Skeletal muscle tissue (tissue), 4 donors: ENCODE measurements around the gene RALA. TPM values are rescaled to one million over a fixed set of nuclear protein-coding genes. Genes with fewer than 3 reads are reported as not detected.

Experiments used
- H3K27ac ChIP-seq: one replicate; pipeline ENCODE4 v1.7.0; 2013; ENCODE audit warnings: mild to moderate bottlenecking, low read depth, low read length, inconsistent platforms
- H3K27me3 ChIP-seq, 3 donors: one replicate each; pipeline ENCODE4 v1.7.0; 2013; ENCODE audit warnings: low read length in 3 of 3; ENCODE audit not compliant: control insufficient read depth in 3 of 3, insufficient read depth in 3 of 3
- H3K36me3 ChIP-seq, 3 donors: one replicate each; pipeline ENCODE4 v1.7.0; 2013; ENCODE audit warnings: low read length in 3 of 3; ENCODE audit not compliant: control insufficient read depth in 3 of 3, insufficient read depth in 3 of 3
- H3K4me1 ChIP-seq, 3 donors: one replicate each; pipeline ENCODE4 v1.7.0; 2013; ENCODE audit warnings: low read length in 3 of 3, mild to moderate bottlenecking in 3 of 3; ENCODE audit not compliant: control insufficient read depth in 3 of 3, insufficient read depth in 3 of 3
- H3K4me3 ChIP-seq, 3 donors: one replicate each; pipeline ENCODE4 v1.7.0; 2013; ENCODE audit warnings: low read length in 3 of 3
- H3K9ac ChIP-seq, 3 donors: one replicate each; pipeline ENCODE4 v1.7.0; 2013; ENCODE audit warnings: low read length in 3 of 3, mild to moderate bottlenecking in 3 of 3, moderate library complexity in 2 of 3, low read depth in 1 of 3
- H3K9me3 ChIP-seq, 3 donors: one replicate each; pipeline ENCODE4 v1.7.0; 2013; ENCODE audit warnings: low read length in 3 of 3; ENCODE audit not compliant: control insufficient read depth in 3 of 3
- total RNA-seq: library from RNA; depleted of rRNA; stranded (reverse); fragments of >200 nt; gene quantifications from one replicate; pipeline ENCODE4 v1.2.3, GENCODE V29; 2014
- donor health status: Osteomylitis.

The RALA gene
- total RNA-seq, 1 donor from 2014 or later: 11.5 TPM

GRCh38 chr7:39592586-39592985 lies 30.8 kb upstream of the RALA start:
- no peaks in the 10 kb centered on the region for H3K36me3 ChIP-seq
- H3K9ac ChIP-seq: no peak overlapping the region
- no peaks in the 10 kb centered on the region for H3K27me3 ChIP-seq
- H3K9me3 ChIP-seq: no peaks in the 10 kb centered on the region
- no peak overlapping the region for H3K27ac ChIP-seq
- H3K4me3 ChIP-seq: no peak overlapping the region
- peaks cover 0 to 5% (median 3%) of the 10 kb centered on the region in 3 donors for H3K4me1 ChIP-seq

- Histone ChIP-seq H3K27ac (no peak overlapping the region), H3K9ac (no peak overlapping the region), H3K36me3 (no peaks in the 10 kb centered on the region), H3K4me3 (no peak overlapping the region), H3K27me3 (no peaks in the 10 kb centered on the region), H3K9me3 (no peaks in the 10 kb centered on the region), H3K4me1 (peaks cover 0 to 3% (median 0%) of the 10 kb centered on the region in 3 donors)
These were observed 28.3 kb upstream of the RALA start for GRCh38 chr7:39594988-39595620.

DNA sequence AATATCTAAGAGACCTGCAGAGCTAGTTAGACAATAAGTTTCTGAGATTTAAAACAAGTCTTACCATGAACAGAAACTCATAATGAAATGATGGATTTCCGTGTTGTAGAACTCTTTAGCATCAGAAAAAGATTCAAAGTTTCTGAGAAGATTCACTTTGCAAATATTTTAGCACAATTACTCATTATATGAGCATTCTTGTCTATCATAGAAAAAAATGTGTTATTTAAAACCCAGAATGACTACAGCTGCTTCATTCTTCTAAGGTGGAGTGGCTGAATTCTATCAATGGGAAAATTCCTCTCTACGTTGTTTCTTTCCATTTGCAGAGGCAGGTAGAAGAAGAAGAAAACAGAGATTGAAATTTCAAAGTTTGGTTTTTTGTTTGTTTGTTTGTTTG lies 21.0 kb upstream of the RALA start:
- Histone ChIP-seq H3K9me3 (no peaks in the 10 kb centered on the region), H3K27ac (no peak overlapping the region), H3K36me3 (no peaks in the 10 kb centered on the region), H3K9ac (no peak overlapping the region), H3K4me3 (no peak overlapping the region), H3K4me1 (no peaks in the 10 kb centered on the region), H3K27me3 (no peaks in the 10 kb centered on the region)

DNA sequence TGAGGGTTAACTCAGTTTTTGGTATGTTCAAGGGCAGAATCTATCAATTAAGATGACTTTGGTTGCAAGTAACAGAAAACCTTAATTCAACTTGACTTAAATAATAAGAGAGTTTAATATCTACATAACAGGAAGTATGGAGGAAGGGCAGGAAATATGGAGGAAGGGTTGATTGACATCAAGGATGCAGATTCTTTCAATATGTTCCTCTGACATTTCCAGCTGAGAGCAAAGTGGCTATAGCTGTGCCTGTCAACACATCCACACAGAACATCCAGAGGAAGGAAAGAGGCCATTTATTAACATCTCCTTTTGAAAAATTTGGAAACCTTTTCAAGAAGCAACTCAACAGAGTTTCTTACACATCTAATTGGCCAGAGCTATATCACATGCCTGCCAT lies 19.4 kb upstream of the RALA start:
- Histone ChIP-seq H3K36me3 (no peaks in the 10 kb centered on the region), H3K9ac (no peak overlapping the region), H3K27ac (no peak overlapping the region), H3K4me3 (no peak overlapping the region), H3K4me1 (no peaks in the 10 kb centered on the region), H3K27me3 (peaks cover 0 to under 1% (median 0%) of the 10 kb centered on the region in 3 donors), H3K9me3 (no peaks in the 10 kb centered on the region)

GRCh38 chr7:39605087-39605486 lies 18.3 kb upstream of the RALA start:
- H3K9me3 ChIP-seq: no peaks in the 10 kb centered on the region
- no peak overlapping the region for H3K9ac ChIP-seq
- H3K27ac ChIP-seq: no peak overlapping the region
- no peaks in the 10 kb centered on the region for H3K36me3 ChIP-seq
- H3K27me3 ChIP-seq: peaks cover 0 to 7% (median 0%) of the 10 kb centered on the region in 3 donors
- H3K4me1 ChIP-seq: peaks cover 0 to 4% (median 3%) of the 10 kb centered on the region in 3 donors
- no peak overlapping the region for H3K4me3 ChIP-seq

DNA sequence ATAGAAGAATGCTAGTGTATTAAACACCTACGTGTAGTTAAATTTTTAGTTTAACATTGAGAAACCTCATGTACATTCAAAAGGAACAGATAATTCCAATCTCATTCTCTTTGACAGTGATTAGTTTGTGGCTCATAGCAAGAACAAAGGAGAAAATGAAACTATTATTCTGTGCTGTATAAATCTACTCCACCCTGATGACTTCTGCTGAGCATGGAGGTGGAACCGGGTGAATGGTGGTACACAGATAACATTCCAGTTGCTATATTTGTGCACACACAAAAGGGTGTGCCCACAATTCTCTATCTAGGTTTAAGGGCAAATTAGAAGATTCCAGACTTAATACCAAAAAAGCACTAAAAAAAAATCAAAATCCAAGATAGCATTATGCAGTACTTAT lies 17.0 kb upstream of the RALA start:
- no peak overlapping the region for H3K9ac ChIP-seq
- no peak overlapping the region for H3K27ac ChIP-seq
- peaks cover 0 to 4% (median 3%) of the 10 kb centered on the region in 3 donors for H3K4me1 ChIP-seq
- no peak overlapping the region for H3K4me3 ChIP-seq
- no peaks in the 10 kb centered on the region for H3K36me3 ChIP-seq
- peaks cover 0 to 7% (median 3%) of the 10 kb centered on the region in 3 donors for H3K27me3 ChIP-seq
- H3K9me3 ChIP-seq: no peaks in the 10 kb centered on the region

GRCh38 chr7:39606941-39607340 lies 16.4 kb upstream of the RALA start:
- Histone ChIP-seq H3K4me3 (no peak overlapping the region), H3K9ac (no peak overlapping the region), H3K9me3 (no peaks in the 10 kb centered on the region), H3K36me3 (no peaks in the 10 kb centered on the region), H3K27me3 (peaks cover 0 to 7% (median 3%) of the 10 kb centered on the region in 3 donors), H3K4me1 (peaks cover 0 to 4% (median 3%) of the 10 kb centered on the region in 3 donors), H3K27ac (no peak overlapping the region)

- H3K4me3 ChIP-seq: no peak overlapping the region
- peaks cover 0 to 9% (median 5%) of the 10 kb centered on the region in 3 donors for H3K27me3 ChIP-seq
- H3K4me1 ChIP-seq: peaks cover 0 to 4% (median 3%) of the 10 kb centered on the region in 3 donors
- H3K9ac ChIP-seq: no peak overlapping the region
- no peaks in the 10 kb centered on the region for H3K9me3 ChIP-seq
- H3K27ac ChIP-seq: no peak overlapping the region
- no peaks in the 10 kb centered on the region for H3K36me3 ChIP-seq
These were observed 15.5 kb upstream of the RALA start for GRCh38 chr7:39607865-39608264.

GRCh38 chr7:39608278-39608677 lies 15.1 kb upstream of the RALA start:
- Histone ChIP-seq H3K27ac (no peak overlapping the region), H3K4me1 (peaks cover 0 to 4% (median 3%) of the 10 kb centered on the region in 3 donors), H3K9ac (no peak overlapping the region), H3K4me3 (no peak overlapping the region), H3K9me3 (no peaks in the 10 kb centered on the region), H3K36me3 (no peaks in the 10 kb centered on the region), H3K27me3 (peaks cover 0 to 9% (median 5%) of the 10 kb centered on the region in 3 donors)

DNA sequence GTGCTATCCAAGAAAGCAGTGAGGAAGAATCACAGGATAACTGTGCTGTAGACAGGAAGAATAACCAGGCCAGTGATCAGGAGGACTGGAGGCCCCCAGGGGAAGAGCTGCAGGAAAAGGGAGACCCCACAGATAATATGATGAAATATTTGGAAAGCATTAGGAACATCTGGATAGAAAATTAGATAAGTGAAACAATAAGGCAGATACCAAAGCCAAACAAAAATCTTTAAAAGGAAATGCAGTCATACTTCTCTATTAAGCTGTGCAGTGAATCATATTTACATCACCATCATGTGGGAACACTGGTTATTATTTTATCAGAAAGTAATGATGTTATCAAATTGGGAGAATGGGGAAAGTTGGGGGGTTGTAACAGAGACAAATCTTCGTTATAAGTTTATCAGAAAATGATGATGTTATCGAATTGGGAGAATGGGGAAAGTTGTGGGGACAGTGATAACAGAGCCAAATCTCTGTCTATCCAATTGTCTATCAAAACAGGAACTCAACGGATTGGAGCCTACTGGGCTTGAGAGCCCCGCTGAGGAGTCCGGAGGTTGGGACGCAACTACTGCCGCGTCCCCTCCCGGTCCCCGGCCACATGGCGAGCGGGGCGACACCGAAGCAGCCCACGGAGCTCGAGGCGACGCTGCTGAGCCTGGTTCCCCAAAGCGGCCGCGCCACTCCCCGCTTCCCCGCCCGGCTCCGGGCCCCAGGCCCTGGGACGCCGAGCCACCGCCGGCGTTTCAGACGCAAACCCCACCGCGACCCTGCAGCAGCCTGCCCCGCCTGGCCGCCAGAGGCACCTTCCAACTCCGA lies 14.0 kb upstream of the RALA start:
- H3K27ac ChIP-seq: peak overlapping the region; percentile 42
- peaks cover 0 to 9% (median 5%) of the 10 kb centered on the region in 3 donors for H3K27me3 ChIP-seq
- H3K4me1 ChIP-seq: peaks cover 0 to 4% (median 3%) of the 10 kb centered on the region in 3 donors
- H3K4me3 ChIP-seq: peak overlapping the region in 2 of 3 donors; percentile 37 to 62
- H3K36me3 ChIP-seq: no peaks in the 10 kb centered on the region
- peak overlapping the region in 2 of 3 donors; percentile 9 to 63 for H3K9ac ChIP-seq
- no peaks in the 10 kb centered on the region for H3K9me3 ChIP-seq
